K562 (cell line): ENCODE results near the gene ZNF791. TPM values are rescaled to one million over a fixed set of nuclear protein-coding genes. Genes with fewer than 3 reads are reported as not detected.

ENCODE experiments used
- CCNT2 ChIP-seq: IDR thresholded peaks from 2 replicates; pipeline ENCODE4 v1.6.1; 2011; ENCODE audit warnings: borderline replicate concordance, low read depth, mild to moderate bottlenecking, moderate library complexity, mixed read lengths, low read length; ENCODE audit not compliant: insufficient read length; ENCODE audit errors: extremely low read depth
- CTCFL ChIP-seq: IDR thresholded peaks from 2 replicates; pipeline ENCODE4 v1.6.1; 2011; ENCODE audit warnings: borderline replicate concordance, low read depth, mild to moderate bottlenecking, moderate library complexity, low read length; ENCODE audit not compliant: insufficient read depth, poor library complexity, severe bottlenecking
- DIDO1 ChIP-seq: fragments of 450-650 bp; IDR thresholded peaks from 2 replicates; pipeline ENCODE4 v1.6.1; 2016; ENCODE audit warnings: low read depth, missing biosample characterization, missing genetic modification characterization
- MEF2A ChIP-seq: IDR thresholded peaks from 2 replicates; pipeline ENCODE4 v1.6.1; 2011; ENCODE audit warnings: low read depth, mild to moderate bottlenecking, low read length, moderate library complexity; ENCODE audit not compliant: control insufficient read depth
- PREB ChIP-seq: sonication (generic); formaldehyde crosslinking; IDR thresholded peaks from 2 replicates; pipeline ENCODE4 v1.8.1; 2023; ENCODE audit warnings: mild to moderate bottlenecking, missing genetic modification reagents
- RAD21 ChIP-seq, 2 experiments: fragments of 250-450 bp in 1 of 2; fragments of 450-650 bp in 1 of 2; sonication (Bioruptor Pico) in 1 of 2; formaldehyde crosslinking in 1 of 2; IDR thresholded peaks in 1 of 2; conservative IDR thresholded peaks in 1 of 2; 2 replicates each; pipeline versions ENCODE4 v1.4.0 to v1.8.0; 2020 to 2022; ENCODE audit warnings: mild to moderate bottlenecking in 2 of 2, moderate library complexity in 1 of 2
- UBTF ChIP-seq, 2 experiments: IDR thresholded peaks; 2 replicates each; pipeline ENCODE4 v1.6.1; 2012; ENCODE audit warnings: improper control_type of control experiment in 2 of 2, low read depth in 2 of 2, low read length in 2 of 2, borderline replicate concordance in 1 of 2
- ZBTB11 ChIP-seq, 3 experiments: fragments of 200-800 bp in 1 of 3; fragments of 250-450 bp in 1 of 3; fragments of 450-650 bp in 1 of 3; sonication (Bioruptor Pico) in 1 of 3; sonication (Bioruptor generic) in 1 of 3; formaldehyde crosslinking in 1 of 3; IDR thresholded peaks; 2 replicates each; pipeline versions ENCODE4 v1.6.1 to v1.8.0; 2016 to 2022; ENCODE audit warnings: mild to moderate bottlenecking in 2 of 3, missing genetic modification characterization in 2 of 3, missing compliant biosample characterization in 1 of 3, moderate library complexity in 1 of 3
- ZNF354B ChIP-seq: fragments of 250-450 bp; sonication (Bioruptor Pico); IDR thresholded peaks from 2 replicates; pipeline ENCODE4 v1.4.0; 2020
- polyA plus RNA-seq, 8 experiments: library from polyadenylated mRNA; depleted of rRNA in 4 of 8; stranded (reverse) in 5 of 8; unstranded in 3 of 8; fragments of >200 nt; fragmentation: Nextera tagmentation in 2 of 8; fragmentation: Illumina TruSeq in 1 of 8; extraction: Ambion mirVana in 2 of 8; extraction: Trizol in 1 of 8; gene quantifications; 2 replicates each; pipeline versions ENCODE4 v1.2.1 to v1.2.3, GENCODE V29; 2011 to 2014; ENCODE audit warnings: inconsistent platforms in 1 of 8, missing spikeins in 1 of 8
- total RNA-seq, 7 experiments: library from RNA; depleted of rRNA in 6 of 7; stranded (reverse); fragments of >200 nt in 6 of 7; fragmentation: Illumina TruSeq in 2 of 7; extraction: Trizol in 2 of 7; gene quantifications; 2 replicates each; pipeline versions ENCODE4 v1.2.1 to v1.2.3, GENCODE V29; 2011 to 2021; ENCODE audit warnings: low replicate concordance in 1 of 7
- TF ChIP-seq, protein P1 (sequence below): fragments of 450-650 bp; IDR thresholded peaks from 2 replicates; pipeline ENCODE4 v1.7.1; 2018; ENCODE audit warnings: mild to moderate bottlenecking, low read depth; ENCODE audit not compliant: partially characterized antibody

ZNF791 gene
- total and polyA plus RNA-seq, 9 of the 15 experiments (the other 6 are each of a cell fraction or from before 2014, with no cell fraction given): 7.8 to 22.7 (median 13.1) TPM

DNA sequence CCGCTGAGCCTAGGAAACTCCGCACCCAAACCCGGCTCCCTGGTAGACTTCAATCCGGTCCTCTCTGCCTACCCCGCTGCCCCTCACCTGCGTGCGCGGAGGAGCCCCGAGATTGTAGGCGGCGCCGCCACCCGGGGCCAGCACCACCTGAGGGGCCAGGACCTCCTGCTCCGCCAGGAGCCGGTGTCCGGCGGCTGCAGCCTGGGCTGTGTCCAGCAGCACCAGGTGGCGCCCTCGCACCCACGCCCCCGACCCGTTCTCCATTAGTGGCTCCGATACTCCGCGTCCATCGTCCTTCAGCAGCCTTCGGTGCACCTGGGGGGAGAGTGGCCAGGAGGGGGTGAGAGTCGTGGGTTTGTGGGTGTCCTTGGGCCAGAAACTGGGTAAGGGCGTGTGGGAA, 37.4 kb downstream of the ZNF791 start (continued):
- TF ChIP-seq ZBTB11 (CRISPR knock-in tag; IDR thresholded peaks at IDR 0.05) (no peak), DIDO1 (tag) (no peak), UBTF (IDR thresholded peaks at IDR 0.05; ENCODE audit: borderline replicate concordance in 1 of 2, low read depth in 2 of 2, low read length in 2 of 2) (no peak), CCNT2 (peak; percentile 29), MEF2A (no peak), PREB (no peak), ZNF354B (no peak), CTCFL (peak; percentile 55), RAD21 (CRISPR knock-in tag; conservative IDR thresholded peaks at IDR 0.05 in 1 of 2, IDR thresholded peaks at IDR 0.05 in 1 of 2) (peak in 1 of 2 experiments; percentile 27; a peak in 2 of 4 replicates)
- TF ChIP-seq, protein P1, sequence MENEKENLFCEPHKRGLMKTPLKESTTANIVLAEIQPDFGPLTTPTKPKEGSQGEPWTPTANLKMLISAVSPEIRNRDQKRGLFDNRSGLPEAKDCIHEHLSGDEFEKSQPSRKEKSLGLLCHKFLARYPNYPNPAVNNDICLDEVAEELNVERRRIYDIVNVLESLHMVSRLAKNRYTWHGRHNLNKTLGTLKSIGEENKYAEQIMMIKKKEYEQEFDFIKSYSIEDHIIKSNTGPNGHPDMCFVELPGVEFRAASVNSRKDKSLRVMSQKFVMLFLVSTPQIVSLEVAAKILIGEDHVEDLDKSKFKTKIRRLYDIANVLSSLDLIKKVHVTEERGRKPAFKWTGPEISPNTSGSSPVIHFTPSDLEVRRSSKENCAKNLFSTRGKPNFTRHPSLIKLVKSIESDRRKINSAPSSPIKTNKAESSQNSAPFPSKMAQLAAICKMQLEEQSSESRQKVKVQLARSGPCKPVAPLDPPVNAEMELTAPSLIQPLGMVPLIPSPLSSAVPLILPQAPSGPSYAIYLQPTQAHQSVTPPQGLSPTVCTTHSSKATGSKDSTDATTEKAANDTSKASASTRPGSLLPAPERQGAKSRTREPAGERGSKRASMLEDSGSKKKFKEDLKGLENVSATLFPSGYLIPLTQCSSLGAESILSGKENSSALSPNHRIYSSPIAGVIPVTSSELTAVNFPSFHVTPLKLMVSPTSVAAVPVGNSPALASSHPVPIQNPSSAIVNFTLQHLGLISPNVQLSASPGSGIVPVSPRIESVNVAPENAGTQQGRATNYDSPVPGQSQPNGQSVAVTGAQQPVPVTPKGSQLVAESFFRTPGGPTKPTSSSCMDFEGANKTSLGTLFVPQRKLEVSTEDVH: no peak
